K562 (cell line): ENCODE results near the gene CACNA1S. TPM values are rescaled to one million over a fixed set of nuclear protein-coding genes. Genes with fewer than 3 reads are reported as not detected.
A peak's percentile ranks its signal among the peaks of the same experiment; 100 is the strongest.

Experiments used
- AFF1 ChIP-seq, 2 experiments: fragments of 450-650 bp; IDR thresholded peaks; 2 replicates each; pipeline ENCODE4 v1.6.1; 2018; ENCODE audit warnings: mild to moderate bottlenecking in 2 of 2, low read depth in 1 of 2; ENCODE audit not compliant: partially characterized antibody in 2 of 2
- CC2D1A ChIP-seq: fragments of 450-650 bp; IDR thresholded peaks from 2 replicates; pipeline ENCODE4 v1.6.1; 2017; ENCODE audit warnings: mild to moderate bottlenecking
- CHD4 ChIP-seq: fragments of 200-600 bp; sonication (generic); IDR thresholded peaks from 3 replicates; pipeline ENCODE4 v1.6.1; 2012; ENCODE audit warnings: low read depth, mild to moderate bottlenecking, mixed read lengths, low read length, inconsistent platforms; ENCODE audit not compliant: insufficient read depth, insufficient replicate concordance, poor library complexity, severe bottlenecking
- FOXK1 ChIP-seq: sonication (generic); formaldehyde crosslinking; IDR thresholded peaks from 2 replicates; pipeline ENCODE4 v1.8.0; 2022; ENCODE audit warnings: missing genetic modification reagents, mild to moderate bottlenecking, borderline replicate concordance
- HDAC1 ChIP-seq, 2 experiments: fragments of 450-650 bp; IDR thresholded peaks; 2 replicates each; pipeline ENCODE4 v1.6.1; 2016 to 2017; ENCODE audit warnings: inconsistent platforms in 1 of 2, mild to moderate bottlenecking in 1 of 2, moderate library complexity in 1 of 2
- HNRNPK ChIP-seq: fragments of 200-400 bp; formaldehyde crosslinking; IDR thresholded peaks from one replicate; pipeline ENCODE4 v1.6.1; 2018; ENCODE audit warnings: mild to moderate bottlenecking, low read depth, low read length; ENCODE audit not compliant: poor library complexity, severe bottlenecking
- HOMEZ ChIP-seq: fragments of 250-450 bp; sonication (Bioruptor Pico); IDR thresholded peaks from 2 replicates; pipeline ENCODE4 v1.4.0; 2020; ENCODE audit warnings: mild to moderate bottlenecking, moderate library complexity
- NR2C1 ChIP-seq, 2 experiments: fragments of 450-650 bp; IDR thresholded peaks; 2 replicates each; pipeline ENCODE4 v1.6.1; 2017; ENCODE audit warnings: mild to moderate bottlenecking in 2 of 2, antibody characterized with exemption in 1 of 2, inconsistent platforms in 1 of 2, missing compliant biosample characterization in 1 of 2, missing genetic modification characterization in 1 of 2
- PRDM10 ChIP-seq: fragments of 450-650 bp; IDR thresholded peaks from 2 replicates; pipeline ENCODE4 v1.6.1; 2018; ENCODE audit not compliant: partially characterized antibody
- RBM25 ChIP-seq: fragments of 200-400 bp; formaldehyde crosslinking; IDR thresholded peaks from 2 replicates; pipeline ENCODE4 v1.6.1; 2018; ENCODE audit warnings: low read length, low read depth, moderate library complexity; ENCODE audit not compliant: severe bottlenecking
- RFX5 ChIP-seq: IDR thresholded peaks from 2 replicates; pipeline ENCODE4 v1.6.1; 2011; ENCODE audit warnings: low read depth, mild to moderate bottlenecking, improper control_type of control experiment, low read length
- SMARCE1 ChIP-seq: fragments of 450-650 bp; IDR thresholded peaks from 2 replicates; pipeline ENCODE4 v1.7.1; 2016; ENCODE audit warnings: mild to moderate bottlenecking
- ZFP1 ChIP-seq: fragments of 450-650 bp; formaldehyde crosslinking; IDR thresholded peaks from 2 replicates; pipeline ENCODE4 v1.4.0; 2020; ENCODE audit warnings: mild to moderate bottlenecking, mixed read lengths
- ZNF175 ChIP-seq: fragments of 200-800 bp; sonication (Bioruptor generic); IDR thresholded peaks from 2 replicates; pipeline ENCODE4 v1.6.1; 2016; ENCODE audit warnings: low read depth, mild to moderate bottlenecking, missing genetic modification characterization, missing compliant biosample characterization
- ZNF384 ChIP-seq: IDR thresholded peaks from 2 replicates; pipeline ENCODE4 v1.6.1; 2012; ENCODE audit warnings: low read depth, low read length, improper control_type of control experiment
- ZNF589 ChIP-seq: fragments of 200-800 bp; sonication (Bioruptor generic); IDR thresholded peaks from 2 replicates; pipeline ENCODE4 v1.6.1; 2016; ENCODE audit warnings: low read depth, missing genetic modification characterization, missing compliant biosample characterization
- ZNF668 ChIP-seq: fragments of 250-450 bp; sonication (Bioruptor Pico); IDR thresholded peaks from 2 replicates; pipeline ENCODE4 v1.8.0; 2022; ENCODE audit warnings: mild to moderate bottlenecking, inconsistent platforms
- ZNF707 ChIP-seq: fragments of 250-450 bp; sonication (Bioruptor Pico); conservative IDR thresholded peaks from 2 replicates; pipeline ENCODE4 v1.8.0; 2022; ENCODE audit warnings: inconsistent platforms, mild to moderate bottlenecking, moderate library complexity
- ZSCAN29 ChIP-seq: fragments of 450-650 bp; IDR thresholded peaks from 2 replicates; pipeline ENCODE4 v1.6.1; 2017
- polyA plus RNA-seq, 8 experiments: library from polyadenylated mRNA; depleted of rRNA in 4 of 8; stranded (reverse) in 5 of 8; unstranded in 3 of 8; fragments of >200 nt; fragmentation: Nextera tagmentation in 2 of 8; fragmentation: Illumina TruSeq in 1 of 8; extraction: Ambion mirVana in 2 of 8; extraction: Trizol in 1 of 8; gene quantifications; 2 replicates each; pipeline versions ENCODE4 v1.2.1 to v1.2.3, GENCODE V29; 2011 to 2014; ENCODE audit warnings: inconsistent platforms in 1 of 8, missing spikeins in 1 of 8
- total RNA-seq, 7 experiments: library from RNA; depleted of rRNA in 6 of 7; stranded (reverse); fragments of >200 nt in 6 of 7; fragmentation: Illumina TruSeq in 2 of 7; extraction: Trizol in 2 of 7; gene quantifications; 2 replicates each; pipeline versions ENCODE4 v1.2.1 to v1.2.3, GENCODE V29; 2011 to 2021; ENCODE audit warnings: low replicate concordance in 1 of 7

CACNA1S gene
- total and polyA plus RNA-seq, 9 of the 15 experiments (the other 6 are each of a cell fraction or from before 2014, with no cell fraction given), result not detected

- TF ChIP-seq RBM25, result no peak
- TF ChIP-seq RFX5, result no peak
- no peak for TF ChIP-seq ZSCAN29
- 0 out of 4 replicates have a peak, but pooled peaks of 1 of the 2 experiments have one; percentile 63 for TF ChIP-seq HDAC1 (IDR thresholded peaks at IDR 0.05)
- TF ChIP-seq NR2C1 (IDR thresholded peaks at IDR 0.05), result no peak
- TF ChIP-seq NR2C1 (tag; IDR thresholded peaks at IDR 0.05), result no peak
- TF ChIP-seq HOMEZ (CRISPR knock-in tag), result no peak
- no peak for TF ChIP-seq ZNF384
- no peak for TF ChIP-seq FOXK1
- no peak for TF ChIP-seq ZNF175 (CRISPR knock-in tag)
- no peak for TF ChIP-seq ZNF707
- TF ChIP-seq ZNF668 (CRISPR knock-in tag), result no peak
- TF ChIP-seq AFF1 (IDR thresholded peaks at IDR 0.05; ENCODE audit: low read depth in 1 of 2, partially characterized antibody in 2 of 2), result peak in 1 of 2 experiments; percentile 25
- peak; percentile 74; the same call in 1 of the 2 replicates for TF ChIP-seq SMARCE1
- no peak for TF ChIP-seq ZFP1
- no peak for TF ChIP-seq HNRNPK
- TF ChIP-seq CHD4, result peak; percentile 62
- TF ChIP-seq ZNF589, result peak; percentile 27; the same call in 1 of the 2 replicates
- peak; percentile 7 for TF ChIP-seq PRDM10
- no peak; the same call in 1 of the 2 replicates for TF ChIP-seq CC2D1A
Observed at GRCh38 chr1:201015551-201016091, 96.6 kb downstream of the CACNA1S start (continued).
